Small intestine (tissue), 7 donors: ENCODE measurements around the gene GRAMD2A. TPM values are rescaled to one million over a fixed set of nuclear protein-coding genes. Genes with fewer than 3 reads are reported as not detected.

Experiments used
- DNase-seq, 2 donors: peaks; one replicate each; pipeline versions ENCODE4 v3.0.0 to v3.0.0-alpha.2; 2013
- FAIRE-seq: peaks from 2 replicates; lab custom pipeline; 2012; peaks lifted over from hg19 to GRCh38; lab: Jason Lieb, UNC
- H3K27ac ChIP-seq, 3 donors: one replicate each; pipeline ENCODE4 v1.5.1; 2013; ENCODE audit warnings: low read length in 2 of 3, mild to moderate bottlenecking in 2 of 3, control low read depth in 1 of 3, inconsistent platforms in 1 of 3, low read depth in 1 of 3, moderate library complexity in 1 of 3
- H3K27me3 ChIP-seq, 3 donors: one replicate each; pipeline ENCODE4 v1.6.1; 2013; ENCODE audit warnings: low read length in 3 of 3, inconsistent platforms in 1 of 3; ENCODE audit not compliant: control insufficient read depth in 3 of 3, insufficient read depth in 3 of 3
- H3K36me3 ChIP-seq, 3 donors: one replicate each; pipeline ENCODE4 v1.6.1; 2013; ENCODE audit warnings: low read length in 3 of 3, inconsistent platforms in 1 of 3, low read depth in 1 of 3, mild to moderate bottlenecking in 1 of 3, moderate library complexity in 1 of 3; ENCODE audit not compliant: control insufficient read depth in 3 of 3, insufficient read depth in 2 of 3
- H3K4me1 ChIP-seq, 3 donors: one replicate each; pipeline ENCODE4 v1.6.1; 2013; ENCODE audit warnings: low read length in 2 of 3, inconsistent platforms in 1 of 3, low read depth in 1 of 3, mild to moderate bottlenecking in 1 of 3, moderate library complexity in 1 of 3; ENCODE audit not compliant: control insufficient read depth in 3 of 3, insufficient read depth in 2 of 3
- H3K4me3 ChIP-seq, 3 donors: one replicate each; pipeline ENCODE4 v1.5.1; 2013; ENCODE audit warnings: low read length in 3 of 3, control low read depth in 1 of 3, inconsistent platforms in 1 of 3, low read depth in 1 of 3, mild to moderate bottlenecking in 1 of 3, moderate library complexity in 1 of 3
- H3K9me3 ChIP-seq, 2 donors: one replicate each; pipeline ENCODE4 v1.6.1; 2013; ENCODE audit warnings: low read depth in 1 of 2, low read length in 1 of 2; ENCODE audit not compliant: control insufficient read depth in 2 of 2, insufficient read depth in 1 of 2
- WGBS, 3 donors: extraction: QIAGEN DNeasy Blood & Tissue Kit; methylation state at CpG; one replicate each; pipeline ENCODE4 v1.1.7; 2013; 5-methylcytosine and 5-hydroxymethylcytosine counted together
- polyA plus RNA-seq, 4 donors: library from polyadenylated mRNA; stranded (reverse) in 3 of 4; unstranded in 1 of 4; fragments of 200-250 nt in 3 of 4; fragments of 120-200 nt in 1 of 4; gene quantifications; one replicate each; pipeline versions ENCODE4 v1.2.1 to v1.2.3, GENCODE V29; 2013
- donor health status: healthy with polysubstance abuse.
- donor health status: control.
- donor health status: control.
- donor health status: Bipolar disorder and iron deficiency.
- donor health status: healthy.

Gene GRAMD2A
- polyA plus RNA-seq, 4 donors: 0.67 to 10.1 (median 4.2) TPM

GRCh38 chr15:72179950-72180581, 17.5 kb downstream of the GRAMD2A start:
- no peaks in the 10 kb centered on the region for H3K9me3 ChIP-seq
- WGBS, 3 donors: 66 to 75% (median 74%) methylated on average over 14 to 16 of the region's 16 CpGs
- H3K27ac ChIP-seq: peak overlapping the region in 1 of 3 donors; percentile 28
- peak in 1 of 2 donors; percentile 26 for DNase-seq
- peaks cover 0 to 6% (median 0%) of the 10 kb centered on the region in 3 donors for H3K4me1 ChIP-seq
- no peak overlapping the region for H3K4me3 ChIP-seq
- H3K27me3 ChIP-seq: peaks cover 0 to 15% (median 2%) of the 10 kb centered on the region in 3 donors
- H3K36me3 ChIP-seq: no peaks in the 10 kb centered on the region
- no peak for FAIRE-seq

- Histone ChIP-seq H3K27ac (no peak overlapping the region), H3K4me1 (peaks cover 0 to 5% (median 0%) of the 10 kb centered on the region in 3 donors), H3K36me3 (no peaks in the 10 kb centered on the region), H3K27me3 (peaks cover 0 to 8% (median 2%) of the 10 kb centered on the region in 3 donors), H3K4me3 (no peak overlapping the region), H3K9me3 (no peaks in the 10 kb centered on the region)
- 86 to 92% (median 92%) methylated on average over 13 of the region's 13 CpGs for WGBS, 3 donors
- DNase-seq (no peak), FAIRE-seq (no peak)
Observed at GRCh38 chr15:72178976-72179585, 18.5 kb downstream of the GRAMD2A start.

- no peak overlapping the region for H3K27ac ChIP-seq
- FAIRE-seq (no peak), DNase-seq (no peak)
- H3K4me3 ChIP-seq: no peak overlapping the region
- no peaks in the 10 kb centered on the region for H3K9me3 ChIP-seq
- H3K27me3 ChIP-seq: peaks cover 0 to 2% (median 0%) of the 10 kb centered on the region in 3 donors
- no peaks in the 10 kb centered on the region for H3K36me3 ChIP-seq
- whole genome bisulfite sequencing, 3 donors: 90 to 95% (median 95%) methylated on average over 3 of the region's 3 CpGs
- H3K4me1 ChIP-seq: no peaks in the 10 kb centered on the region
Observed at GRCh38 chr15:72176743-72177142, 20.8 kb downstream of the GRAMD2A start.

- Histone ChIP-seq H3K27ac (no peak overlapping the region), H3K9me3 (no peaks in the 10 kb centered on the region), H3K4me1 (no peaks in the 10 kb centered on the region), H3K36me3 (no peaks in the 10 kb centered on the region), H3K4me3 (no peak overlapping the region), H3K27me3 (peaks cover 0 to 2% (median 0%) of the 10 kb centered on the region in 3 donors)
- FAIRE-seq: no peak
- no peak for DNase-seq
- 78 to 88% (median 84%) methylated on average over 6 of the region's 6 CpGs for WGBS, 3 donors
Observed at GRCh38 chr15:72176159-72176558, 21.4 kb downstream of the GRAMD2A start.

DNA sequence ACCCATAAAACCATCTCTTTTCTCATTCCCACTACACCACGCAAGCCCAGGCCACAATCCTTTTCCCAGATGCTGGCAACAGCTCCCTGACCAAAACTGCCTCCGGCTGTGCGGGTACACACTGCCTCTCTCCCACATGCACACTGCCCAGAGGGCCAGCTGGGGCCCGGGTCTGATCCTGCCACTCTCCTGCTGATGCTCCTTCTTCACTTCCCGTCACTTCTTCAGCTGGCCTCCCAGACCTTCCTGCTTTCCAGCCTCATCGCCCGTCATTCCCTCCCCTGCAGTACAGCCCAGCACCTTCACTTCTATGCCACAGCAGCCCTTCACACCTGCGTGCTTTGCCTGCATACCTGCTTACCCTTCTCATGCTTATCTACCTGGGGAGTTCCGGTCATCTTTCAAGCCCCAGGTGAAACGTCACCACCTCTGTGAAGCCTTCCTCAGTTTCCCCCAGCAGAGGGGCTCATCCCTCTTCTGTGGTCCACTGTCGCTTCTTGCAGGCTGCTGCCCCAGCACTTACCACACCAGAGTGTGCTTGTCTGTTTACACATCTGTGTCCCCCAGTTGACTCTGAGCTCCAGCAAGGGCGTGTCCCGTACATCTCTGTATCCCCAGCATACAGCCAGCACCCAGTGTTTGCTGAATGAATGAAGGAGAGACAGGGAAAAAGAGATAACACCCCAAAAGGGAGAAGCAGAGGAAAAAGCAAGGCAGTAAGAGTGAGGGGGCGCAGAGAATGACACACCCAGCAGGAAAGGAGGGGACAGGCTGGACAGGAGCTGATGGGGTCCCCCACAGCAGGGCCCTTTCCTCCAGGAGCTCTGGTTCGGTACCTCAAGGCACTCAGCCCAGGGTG, 22.2 kb downstream of the GRAMD2A start:
- peaks cover 0 to 2% (median 0%) of the 10 kb centered on the region in 3 donors for H3K27me3 ChIP-seq
- H3K4me3 ChIP-seq: no peak overlapping the region
- DNase-seq (no peak), FAIRE-seq (no peak)
- H3K9me3 ChIP-seq: no peaks in the 10 kb centered on the region
- no peaks in the 10 kb centered on the region for H3K36me3 ChIP-seq
- WGBS, 3 donors: 87 to 90% (median 87%) methylated on average over 15 of the region's 15 CpGs
- H3K27ac ChIP-seq: no peak overlapping the region
- peaks cover 0 to 6% (median 0%) of the 10 kb centered on the region in 3 donors for H3K4me1 ChIP-seq

DNA sequence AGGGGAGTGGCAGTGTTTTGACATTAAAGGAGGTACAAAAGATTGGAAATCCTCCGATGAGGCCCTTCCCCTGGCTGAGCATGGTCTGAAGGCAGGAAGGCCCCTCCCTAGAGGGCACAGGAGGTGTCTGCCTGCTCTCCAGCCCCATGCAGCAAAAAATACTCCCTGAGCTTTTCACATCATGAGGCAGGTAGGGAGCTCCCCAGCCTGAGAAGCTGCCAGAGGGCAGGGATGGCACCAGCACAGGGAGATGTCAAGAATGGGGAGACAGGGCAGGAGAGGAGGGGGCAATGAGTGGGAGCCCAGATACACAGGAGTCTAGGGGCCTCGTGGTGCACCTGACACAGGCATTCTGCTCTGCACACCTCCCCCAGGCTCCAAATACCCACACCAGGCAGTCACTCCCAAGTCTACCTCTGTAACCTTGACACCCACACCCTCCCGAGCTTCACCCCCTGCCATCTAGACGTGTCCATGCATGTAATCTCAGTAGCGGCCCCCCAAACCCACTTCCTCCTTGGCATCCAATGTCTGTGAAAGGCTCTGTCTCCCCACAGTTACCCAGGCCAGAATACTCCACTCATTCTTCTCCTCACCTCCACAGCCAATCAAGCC, 22.9 kb downstream of the GRAMD2A start:
- Histone ChIP-seq H3K4me1 (peaks cover 0 to 13% (median 0%) of the 10 kb centered on the region in 3 donors), H3K36me3 (no peaks in the 10 kb centered on the region), H3K4me3 (no peak overlapping the region), H3K9me3 (no peaks in the 10 kb centered on the region), H3K27me3 (peaks cover 0 to 2% (median 0%) of the 10 kb centered on the region in 3 donors), H3K27ac (no peak overlapping the region)
- no peak for FAIRE-seq
- DNase-seq: no peak
- WGBS, 3 donors: 55 to 68% (median 64%) methylated on average over 5 of the region's 5 CpGs

GRCh38 chr15:72173864-72174550, 23.6 kb downstream of the GRAMD2A start:
- Histone ChIP-seq H3K4me3 (no peak overlapping the region), H3K27me3 (peaks cover 0 to 2% (median 0%) of the 10 kb centered on the region in 3 donors), H3K36me3 (no peaks in the 10 kb centered on the region), H3K4me1 (peaks cover 0 to 19% (median 0%) of the 10 kb centered on the region in 3 donors), H3K9me3 (no peaks in the 10 kb centered on the region), H3K27ac (no peak overlapping the region)
- WGBS, 3 donors: 85 to 91% (median 86%) methylated on average over 12 of the region's 12 CpGs
- FAIRE-seq (no peak), DNase-seq (no peak)
